D721Med (cell line): Measurements from ENCODE around the gene PTPRG.

ENCODE experiments used
- DNase-seq: peaks from one replicate; pipeline ENCODE4 v3.0.0; 2011; ENCODE audit warnings: low spot score; ENCODE audit not compliant: insufficient read length
- FAIRE-seq: peaks from 2 replicates; lab custom pipeline; 2011; peaks lifted over from hg19 to GRCh38; lab: Jason Lieb, UNC
- CTCF ChIP-seq: IDR thresholded peaks from 2 replicates; pipeline ENCODE4 v1.5.1; 2012; ENCODE audit warnings: mild to moderate bottlenecking, control low read depth; ENCODE audit not compliant: insufficient read depth; ENCODE audit errors: missing control alignments

Gene PTPRG

GRCh38 chr3:62110443-62111225, 549.3 kb downstream of the PTPRG start:
- TF ChIP-seq CTCF: no peak
- no peak for DNase-seq
- no peak for FAIRE-seq

DNA sequence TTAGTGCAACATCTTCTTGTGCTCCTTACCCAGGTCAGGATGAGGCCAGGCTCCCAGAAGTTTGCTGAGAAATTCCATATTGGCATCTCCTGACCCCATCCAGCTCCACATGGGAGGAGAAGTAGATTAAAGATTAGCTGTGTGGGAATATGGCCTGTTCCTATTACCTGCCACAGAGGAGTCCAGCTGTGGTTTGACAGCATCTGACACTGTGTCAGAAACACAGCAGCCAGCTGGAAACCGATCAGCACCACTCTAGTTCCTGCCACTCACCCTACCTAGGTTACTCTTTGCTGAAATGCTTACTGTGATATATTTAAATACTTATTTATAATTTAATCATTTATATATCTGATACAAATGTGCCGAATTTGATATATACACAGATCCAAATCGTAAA, 551.7 kb downstream of the PTPRG start:
- DNase-seq (no peak), FAIRE-seq (no peak)
- TF ChIP-seq CTCF: no peak

DNA sequence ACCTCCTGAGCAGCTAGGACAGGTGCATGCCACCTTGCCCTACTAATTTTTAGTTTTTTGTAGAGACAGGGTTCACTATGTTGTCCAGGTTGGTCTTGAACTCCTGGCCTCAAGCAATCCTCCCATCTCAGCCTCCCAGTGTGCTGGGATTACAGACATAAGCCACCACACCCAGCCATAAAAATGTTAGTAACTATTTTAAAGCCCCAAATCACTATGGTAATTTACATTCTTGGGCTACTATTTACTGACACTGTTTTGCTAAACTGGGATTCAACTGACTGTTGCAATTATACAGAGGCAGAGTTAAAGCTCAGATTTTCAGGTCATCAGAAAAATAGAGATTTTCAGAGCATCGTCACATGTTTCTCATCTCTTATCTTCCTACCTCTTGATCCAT, 553.4 kb downstream of the PTPRG start:
- no peak for TF ChIP-seq CTCF
- FAIRE-seq (no peak), DNase-seq (no peak)

DNA sequence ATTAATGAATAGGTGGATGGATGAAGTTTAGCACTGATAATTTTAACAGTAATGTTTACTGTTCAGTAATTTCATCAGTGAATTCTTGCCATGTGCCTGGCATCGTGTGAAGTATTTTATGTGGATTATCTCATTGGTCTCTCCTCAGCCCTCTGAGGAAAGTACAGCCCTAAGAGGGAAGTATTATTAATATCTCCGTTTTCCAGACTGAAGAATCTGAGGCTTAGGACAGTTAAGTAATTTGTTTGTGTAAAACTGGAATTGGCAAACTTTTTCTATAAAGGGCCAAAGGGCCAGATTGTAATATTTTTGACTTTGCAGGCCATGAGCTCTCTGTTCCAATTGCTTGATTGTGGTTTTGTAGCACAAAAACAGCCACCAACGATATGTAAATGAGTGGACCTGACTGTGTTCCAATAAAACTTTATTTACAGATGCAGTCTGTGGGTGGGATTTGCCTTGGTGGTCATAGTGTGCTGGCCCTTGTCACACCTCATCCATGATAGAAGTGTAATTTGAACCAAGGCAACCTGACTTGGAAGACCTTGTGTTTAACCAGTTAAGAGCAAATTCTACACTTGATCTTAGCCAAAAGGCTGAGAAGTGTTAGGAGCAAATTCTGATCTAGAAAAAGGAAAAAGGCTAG, 556.7 kb downstream of the PTPRG start:
- no peak for FAIRE-seq
- TF ChIP-seq CTCF: no peak
- DNase-seq: no peak

GRCh38 chr3:62119139-62119538, 557.8 kb downstream of the PTPRG start:
- FAIRE-seq (no peak), DNase-seq (no peak)
- TF ChIP-seq CTCF: no peak

GRCh38 chr3:62122819-62123218, 561.4 kb downstream of the PTPRG start:
- DNase-seq: no peak
- no peak for FAIRE-seq
- TF ChIP-seq CTCF: no peak

- TF ChIP-seq CTCF: no peak
- DNase-seq: no peak
- no peak for FAIRE-seq
These were observed 564.0 kb downstream of the PTPRG start for GRCh38 chr3:62125380-62125779.
